Kidney capillary endothelial cell (primary cell): ENCODE measurements around the gene SMYD1.

Experiments
- DNase-seq: peaks from one replicate; pipeline ENCODE4 v3.0.0-alpha.2; 2018; ENCODE audit warnings: low spot score

The SMYD1 gene

GRCh38 chr2:88144914-88145497 is 77.4 kb downstream of the SMYD1 start:
- DNase-seq, result no peak

DNA sequence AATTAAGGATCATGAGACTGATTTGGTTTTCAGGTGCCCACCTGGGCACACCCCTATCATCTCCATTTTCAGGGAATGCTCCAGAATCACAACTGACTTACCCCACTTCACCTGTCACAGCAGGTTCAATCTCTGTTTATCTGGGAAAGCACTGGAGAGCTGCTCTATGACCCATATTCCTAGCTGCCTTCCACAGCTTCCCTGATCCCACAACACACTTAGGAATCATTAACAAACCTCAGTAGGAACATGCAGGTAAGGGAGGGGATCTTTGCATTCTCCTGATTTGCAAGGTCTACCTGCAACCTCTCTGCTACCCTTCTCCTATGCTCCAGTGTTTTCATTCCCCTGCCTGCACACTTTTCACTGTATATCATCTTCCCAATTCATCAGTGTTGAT is 79.0 kb downstream of the SMYD1 start:
- no peak for DNase-seq

- DNase-seq, result no peak
These were observed 79.5 kb downstream of the SMYD1 start for GRCh38 chr2:88147145-88147544.

DNA sequence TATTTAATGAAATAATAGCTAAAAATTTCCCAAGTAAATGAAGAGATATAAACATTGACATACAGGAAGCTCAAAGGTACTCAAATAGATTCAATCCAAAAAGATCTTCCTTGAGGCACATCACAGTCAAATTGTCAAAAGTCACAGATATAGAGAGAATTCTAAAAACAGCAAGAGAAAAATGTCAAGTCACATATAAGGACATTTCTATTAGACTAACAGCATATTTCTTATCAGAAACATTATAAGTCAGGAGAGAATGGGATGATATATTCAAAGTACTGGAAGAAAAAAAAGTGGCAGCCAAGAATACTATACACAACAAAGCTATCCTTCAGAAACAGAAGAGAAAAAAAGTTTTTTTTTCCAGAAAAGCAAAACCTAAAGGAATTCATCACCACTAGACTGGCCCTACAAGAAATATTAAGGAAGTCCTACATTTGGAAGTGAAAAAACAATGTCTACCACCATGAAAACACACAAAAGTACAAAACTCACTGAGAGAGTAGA is 81.4 kb downstream of the SMYD1 start:
- no peak for DNase-seq

DNA sequence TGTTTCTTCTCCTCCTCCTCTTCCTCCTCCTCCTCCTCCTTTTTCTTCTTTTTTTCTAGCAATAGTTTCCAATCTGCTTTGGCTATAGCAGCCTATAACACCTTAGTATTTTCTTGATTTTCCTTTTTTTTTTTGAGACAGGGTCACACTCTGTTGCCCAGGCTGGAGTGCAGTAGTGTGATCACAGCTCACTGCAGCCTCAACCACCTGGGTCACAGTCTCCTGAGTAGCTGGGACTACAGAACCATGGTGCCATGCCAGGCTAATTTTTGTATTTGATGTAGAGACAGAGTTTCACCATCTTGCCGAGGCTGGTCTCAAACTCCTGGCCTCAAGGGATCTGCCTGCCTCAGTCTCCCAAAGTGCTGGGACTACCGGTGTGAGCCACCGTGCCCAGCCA is 91.9 kb downstream of the SMYD1 start:
- DNase-seq, result no peak

DNA sequence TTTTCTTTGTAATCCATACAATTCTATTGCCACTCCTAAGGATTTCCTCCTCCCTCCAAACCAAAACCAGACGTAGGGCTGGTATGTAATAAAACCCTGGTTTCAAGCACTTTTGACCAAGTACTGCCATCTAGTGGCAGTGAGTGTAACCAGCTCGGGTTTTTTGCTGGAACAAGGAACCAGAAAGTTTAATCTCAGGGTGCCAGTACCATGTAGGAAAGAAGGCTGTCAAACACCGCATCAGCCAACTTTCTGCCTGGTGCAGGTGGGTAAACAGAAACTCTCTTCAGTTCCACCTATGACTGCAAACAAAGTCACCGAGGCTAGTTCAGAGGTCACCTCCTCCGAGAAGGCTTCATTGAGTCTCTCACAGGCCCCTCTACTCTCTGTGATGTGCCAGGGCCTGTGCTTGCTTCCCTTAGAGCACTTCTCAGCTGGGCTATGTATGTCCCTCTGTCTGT is 92.4 kb downstream of the SMYD1 start:
- peak; percentile 44 for DNase-seq

DNA sequence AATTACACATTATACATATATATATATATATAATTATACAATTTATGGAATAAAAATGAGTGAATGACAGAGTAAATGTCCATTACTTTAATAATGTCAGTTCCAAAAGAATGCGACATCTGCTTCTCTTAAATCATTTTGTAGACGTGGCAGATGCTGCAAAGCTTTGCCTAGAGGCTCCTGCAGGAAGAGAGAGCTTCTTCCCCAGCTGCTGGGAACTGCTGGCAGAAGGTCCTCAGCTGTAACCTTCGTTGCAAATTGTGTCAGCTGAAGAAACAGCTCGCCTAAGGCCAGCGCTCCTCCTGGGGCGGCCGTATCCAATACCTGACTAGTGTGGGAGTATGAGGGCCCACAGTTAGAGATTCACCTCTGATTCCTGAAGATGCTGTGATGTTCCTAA is 92.9 kb downstream of the SMYD1 start:
- no peak for DNase-seq

- no peak for DNase-seq
These were observed 94.0 kb downstream of the SMYD1 start for GRCh38 chr2:88161446-88162244.
